Mesothelial cell of epicardium (in vitro differentiated cells): ENCODE data around the gene CEP85. TPM values are rescaled to one million over a fixed set of nuclear protein-coding genes. Genes with fewer than 3 reads are reported as not detected.
"Not testable (repeated sequence)": the region's sequence is repeated elsewhere in the genome, so short reads cannot be mapped to it uniquely, and the experiment has no call there.

ENCODE experiments used
- DNase-seq, 2 experiments: peaks; one replicate each; pipeline ENCODE4 v3.0.0; 2021; ENCODE audit warnings: low spot score in 2 of 2; ENCODE audit not compliant: unreplicated experiment in 2 of 2
- H3K27ac Mint-ChIP-seq: 2 replicates; pipeline ENCODE4 v1.8.0; 2021; ENCODE audit warnings: mixed read lengths
- H3K27me3 Mint-ChIP-seq: 2 replicates; pipeline ENCODE4 v1.8.0; 2021; ENCODE audit warnings: low read depth, mixed read lengths
- H3K36me3 Mint-ChIP-seq: 2 replicates; pipeline ENCODE4 v1.8.0; 2021; ENCODE audit warnings: mixed read lengths
- H3K4me1 Mint-ChIP-seq: 2 replicates; pipeline ENCODE4 v1.8.0; 2021; ENCODE audit warnings: mixed read lengths
- H3K4me3 Mint-ChIP-seq: 2 replicates; pipeline ENCODE4 v1.8.0; 2021; ENCODE audit warnings: mild to moderate bottlenecking, moderate library complexity, mixed read lengths
- H3K9me3 Mint-ChIP-seq: 2 replicates; pipeline ENCODE4 v1.8.0; 2021; ENCODE audit warnings: mixed read lengths
- total RNA-seq: library from RNA; stranded (reverse); gene quantifications from 3 replicates; pipeline ENCODE4 v1.2.1, GENCODE V29; 2021
- TF ChIP-seq, protein P1 (sequence below): fragments of 200-600 bp; sonication (generic); IDR thresholded peaks from one replicate; pipeline ENCODE4 v1.5.0; 2021; ENCODE audit warnings: antibody characterized with exemption; ENCODE audit not compliant: unreplicated experiment

The CEP85 gene
- total RNA-seq, 1 donor from 2014 or later: 20.3 TPM

DNA sequence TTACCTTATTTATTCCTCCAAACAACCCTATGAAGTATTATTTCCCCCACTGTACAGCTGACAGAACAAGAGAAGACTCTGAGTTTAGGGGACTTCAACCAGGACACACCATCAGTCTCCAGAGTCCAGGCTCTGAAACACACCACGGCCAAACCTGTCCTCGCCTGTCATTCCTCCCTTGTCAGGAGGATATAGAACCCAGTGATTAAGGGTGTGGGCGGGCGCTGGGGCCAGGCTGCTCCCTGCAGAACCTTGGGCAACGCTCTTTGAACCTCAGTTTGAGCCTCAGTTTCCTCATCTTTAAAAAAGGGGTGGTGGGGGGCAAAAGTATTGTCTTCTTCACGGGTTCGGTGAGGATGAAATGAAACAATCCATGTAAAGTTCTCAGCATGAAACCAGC lies 9.4 kb upstream of the CEP85 start:
- Mint-ChIP-seq H3K36me3 (no peaks in the 10 kb centered on the region), H3K4me1 (peaks cover 9% of the 10 kb centered on the region), H3K4me3 (peak overlapping the region; percentile 56), H3K9me3 (no peaks in the 10 kb centered on the region), H3K27ac (no peak overlapping the region), H3K27me3 (peaks cover 24% of the 10 kb centered on the region)
- no peak for DNase-seq
- TF ChIP-seq, protein P1, sequence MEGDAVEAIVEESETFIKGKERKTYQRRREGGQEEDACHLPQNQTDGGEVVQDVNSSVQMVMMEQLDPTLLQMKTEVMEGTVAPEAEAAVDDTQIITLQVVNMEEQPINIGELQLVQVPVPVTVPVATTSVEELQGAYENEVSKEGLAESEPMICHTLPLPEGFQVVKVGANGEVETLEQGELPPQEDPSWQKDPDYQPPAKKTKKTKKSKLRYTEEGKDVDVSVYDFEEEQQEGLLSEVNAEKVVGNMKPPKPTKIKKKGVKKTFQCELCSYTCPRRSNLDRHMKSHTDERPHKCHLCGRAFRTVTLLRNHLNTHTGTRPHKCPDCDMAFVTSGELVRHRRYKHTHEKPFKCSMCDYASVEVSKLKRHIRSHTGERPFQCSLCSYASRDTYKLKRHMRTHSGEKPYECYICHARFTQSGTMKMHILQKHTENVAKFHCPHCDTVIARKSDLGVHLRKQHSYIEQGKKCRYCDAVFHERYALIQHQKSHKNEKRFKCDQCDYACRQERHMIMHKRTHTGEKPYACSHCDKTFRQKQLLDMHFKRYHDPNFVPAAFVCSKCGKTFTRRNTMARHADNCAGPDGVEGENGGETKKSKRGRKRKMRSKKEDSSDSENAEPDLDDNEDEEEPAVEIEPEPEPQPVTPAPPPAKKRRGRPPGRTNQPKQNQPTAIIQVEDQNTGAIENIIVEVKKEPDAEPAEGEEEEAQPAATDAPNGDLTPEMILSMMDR: no peak

DNA sequence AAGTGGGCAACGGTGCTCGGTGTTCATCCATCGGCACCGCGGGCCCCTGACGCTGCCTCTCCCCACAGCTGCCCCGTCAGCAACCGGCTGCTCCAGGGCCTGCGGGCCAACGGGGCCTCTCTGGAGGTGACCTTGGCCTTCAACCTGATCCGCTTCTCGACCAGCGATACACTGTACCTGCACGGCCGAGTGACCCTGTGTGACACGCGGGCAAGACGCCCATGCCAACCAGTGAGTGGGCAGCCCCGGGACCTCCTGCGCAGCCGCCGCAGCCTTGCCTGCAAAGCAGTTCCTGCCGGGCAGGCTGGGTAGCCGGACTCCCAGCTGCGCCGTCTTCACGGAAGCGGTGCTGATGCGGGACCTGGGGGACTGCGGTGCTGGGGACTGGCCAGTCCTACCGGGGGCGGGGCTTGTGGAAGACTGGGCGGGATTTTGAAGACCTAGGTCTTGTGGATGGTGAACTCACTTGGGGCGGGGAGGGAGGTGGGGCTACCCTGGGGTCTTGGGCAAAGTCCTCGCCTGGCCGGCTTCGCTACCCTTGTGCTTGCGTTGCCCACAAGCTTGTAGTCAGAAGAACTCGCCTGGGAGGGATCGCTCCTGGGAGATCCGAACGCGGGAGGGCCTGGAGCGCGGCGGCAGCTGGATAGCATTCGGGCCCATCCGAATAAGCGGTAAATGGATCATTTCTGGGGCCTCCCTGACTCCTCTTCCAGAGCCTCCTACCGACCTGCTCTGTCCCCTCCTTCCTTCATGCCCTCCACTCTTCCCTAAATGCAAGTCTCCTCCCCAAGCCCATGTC lies 8.8 kb upstream of the CEP85 start:
- Mint-ChIP-seq H3K36me3 (no peaks in the 10 kb centered on the region), H3K27me3 (peaks cover 24% of the 10 kb centered on the region), H3K4me3 (peak overlapping the region; percentile 56), H3K4me1 (peaks cover 9% of the 10 kb centered on the region), H3K27ac (no peak overlapping the region), H3K9me3 (no peaks in the 10 kb centered on the region)
- peak; percentile 42 to 59 for DNase-seq
- TF ChIP-seq, protein P1: no peak

DNA sequence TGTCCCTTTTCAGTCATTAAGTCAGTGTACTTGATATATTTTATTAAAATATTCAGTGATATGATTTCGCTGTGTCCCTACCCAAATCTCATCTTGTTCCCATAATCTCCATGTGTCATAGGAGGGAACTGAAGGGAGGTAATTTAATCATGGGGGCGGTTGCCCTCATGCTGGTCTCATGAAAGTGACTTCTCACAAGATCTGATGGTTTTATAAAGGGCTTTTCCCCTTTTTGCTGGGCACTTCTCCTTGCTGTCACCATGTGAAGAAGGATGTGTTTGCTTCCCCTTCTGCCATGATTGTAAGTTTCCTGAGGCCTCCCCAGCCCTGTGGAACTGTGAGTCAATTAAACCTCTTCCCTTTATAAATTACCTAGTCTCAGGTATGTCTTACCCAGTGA lies 3.3 kb upstream of the CEP85 start:
- H3K9me3 Mint-ChIP-seq, DNase-seq, H3K27ac Mint-ChIP-seq, H3K36me3 Mint-ChIP-seq, H3K4me3 Mint-ChIP-seq: not testable (repeated sequence)
- Mint-ChIP-seq H3K4me1 (peaks cover 13% of the 10 kb centered on the region), H3K27me3 (peaks cover 13% of the 10 kb centered on the region)

DNA sequence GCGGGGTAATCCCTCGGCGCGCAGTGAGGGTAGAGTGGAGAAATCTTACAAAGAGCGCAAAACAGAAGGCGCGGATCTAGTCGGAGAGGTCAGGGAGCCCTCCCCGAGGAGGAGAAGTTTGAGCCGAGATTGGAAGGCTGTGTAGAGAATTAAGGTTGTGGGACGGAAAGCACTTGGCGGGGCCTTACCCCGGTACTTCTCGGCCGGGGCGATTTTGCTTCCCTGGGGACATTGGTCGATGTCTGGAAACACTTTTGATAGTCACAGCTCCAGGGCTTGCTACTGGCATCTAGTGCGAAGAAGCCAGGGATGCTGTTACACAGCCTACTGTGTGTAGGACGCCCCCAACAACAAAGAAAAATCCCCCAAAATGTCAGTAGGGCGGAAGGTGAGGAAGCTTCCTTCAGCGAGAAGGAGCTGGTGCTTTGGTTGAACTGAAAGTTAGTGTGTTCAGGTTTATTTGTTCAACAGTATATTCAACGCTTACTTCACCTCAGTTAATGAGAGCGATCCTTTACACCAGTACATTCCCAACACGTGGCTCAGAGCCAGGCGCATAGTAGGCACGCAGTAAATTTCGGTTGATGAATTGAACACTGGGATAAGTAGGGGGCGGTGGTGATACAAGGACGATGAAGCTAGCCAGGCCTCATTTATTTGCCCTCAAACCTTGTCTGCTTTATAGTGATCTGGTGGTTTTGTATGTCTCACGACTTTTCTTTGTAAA lies 807 bp downstream of the CEP85 start:
- Mint-ChIP-seq H3K4me1 (peaks cover 31% of the 10 kb centered on the region), H3K27ac (peak overlapping the region; percentile 99), H3K9me3 (no peaks in the 10 kb centered on the region), H3K4me3 (peak overlapping the region; percentile 99), H3K36me3 (no peaks in the 10 kb centered on the region), H3K27me3 (no peaks in the 10 kb centered on the region)
- TF ChIP-seq, protein P1: no peak
- DNase-seq: no peak

DNA sequence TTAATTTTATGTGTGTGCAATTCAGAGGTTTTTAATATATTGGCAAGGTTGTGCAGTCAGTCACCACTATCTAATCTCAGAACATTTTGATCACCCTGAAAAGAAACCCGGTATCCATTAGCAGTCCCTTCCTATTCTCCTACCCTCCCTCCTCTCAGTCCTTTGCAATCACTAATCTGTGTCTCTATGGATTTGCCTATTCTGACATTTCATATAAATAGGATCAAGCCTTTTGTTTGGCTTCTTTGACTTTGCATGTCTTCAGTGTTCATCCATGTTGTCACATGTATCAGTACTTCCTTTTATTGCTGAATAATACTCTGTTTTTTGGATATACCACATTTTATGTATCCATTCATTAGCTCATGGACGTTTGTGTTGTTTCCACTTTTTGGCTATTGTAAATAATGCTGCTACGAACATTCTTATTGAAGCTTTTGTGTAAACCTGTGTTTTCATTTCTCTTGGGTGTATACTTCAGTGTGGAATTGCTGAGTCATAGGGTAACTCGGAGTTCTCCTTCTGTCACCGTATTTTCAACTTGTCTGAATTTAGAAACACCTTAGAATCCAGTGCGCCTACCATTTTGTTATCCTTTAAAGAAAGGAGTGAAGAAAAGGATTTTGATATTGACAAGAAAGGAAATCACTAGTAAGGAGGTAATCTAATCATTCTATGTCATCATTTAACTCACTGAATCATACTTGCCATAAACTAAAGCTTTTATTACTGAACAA lies 3.4 kb downstream of the CEP85 start:
- no peaks in the 10 kb centered on the region for H3K27me3 Mint-ChIP-seq
- H3K4me3 Mint-ChIP-seq: no peak overlapping the region
- no peaks in the 10 kb centered on the region for H3K36me3 Mint-ChIP-seq
- peaks cover 31% of the 10 kb centered on the region for H3K4me1 Mint-ChIP-seq
- DNase-seq: no peak
- no peaks in the 10 kb centered on the region for H3K9me3 Mint-ChIP-seq
- peak overlapping the region; percentile 72 for H3K27ac Mint-ChIP-seq
- TF ChIP-seq, protein P1: no peak

GRCh38 chr1:26239936-26240335 lies 5.9 kb downstream of the CEP85 start:
- Mint-ChIP-seq H3K27ac (peak overlapping the region; percentile 19), H3K9me3 (no peaks in the 10 kb centered on the region), H3K36me3 (peaks cover 6% of the 10 kb centered on the region), H3K27me3 (no peaks in the 10 kb centered on the region), H3K4me1 (peaks cover 24% of the 10 kb centered on the region), H3K4me3 (no peak overlapping the region)
- no peak for DNase-seq
- TF ChIP-seq, protein P1: no peak
